ENCODE measurements around the gene CLMN.

DNA sequence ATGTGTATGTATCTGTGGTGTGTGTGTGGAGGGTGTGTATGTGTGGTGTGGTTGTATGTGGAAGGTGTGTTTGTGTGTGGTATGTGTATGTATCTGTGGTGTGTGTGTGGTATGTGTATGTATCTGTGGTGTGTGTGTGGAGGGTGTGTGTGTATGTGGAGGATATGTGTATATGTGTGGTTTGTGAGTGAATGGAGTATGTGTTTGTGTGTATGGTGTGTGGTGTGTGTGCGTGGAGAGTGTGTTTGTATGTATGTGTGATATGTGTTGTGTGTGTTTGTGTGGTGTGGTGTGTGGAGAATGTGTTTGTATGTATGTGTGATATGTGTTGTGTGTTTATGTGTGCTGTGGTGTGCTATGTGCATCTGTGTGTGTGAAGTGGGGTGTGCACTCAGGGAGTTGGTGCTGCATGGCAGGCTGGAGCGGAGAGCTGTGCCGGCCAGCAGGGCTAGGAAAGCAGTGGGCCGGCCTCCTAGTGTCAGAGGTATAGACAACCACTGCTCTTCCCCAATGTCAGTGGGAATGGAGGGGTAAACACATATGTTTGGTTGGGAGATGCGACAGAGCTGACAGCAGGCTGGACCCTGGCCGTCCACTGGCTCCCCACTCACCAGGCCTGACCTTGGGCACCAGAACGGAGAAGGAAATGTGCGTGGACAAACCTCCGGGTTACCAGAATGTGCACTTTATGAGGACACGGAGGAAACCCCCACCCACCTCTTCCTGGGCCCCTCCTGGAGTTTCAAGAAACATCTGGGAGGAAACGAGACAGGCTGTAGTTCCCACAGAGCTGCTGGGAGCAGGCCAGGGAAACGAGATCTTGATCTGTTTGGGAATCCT is 60.7 kb downstream of the CLMN start:
- no peak for TF ChIP-seq POLR2A (IDR thresholded peaks at IDR 0.05; ENCODE audit: low read depth)
- TF ChIP-seq EP300 (IDR thresholded peaks at IDR 0.05) = no peak
- TF ChIP-seq, protein P1, sequence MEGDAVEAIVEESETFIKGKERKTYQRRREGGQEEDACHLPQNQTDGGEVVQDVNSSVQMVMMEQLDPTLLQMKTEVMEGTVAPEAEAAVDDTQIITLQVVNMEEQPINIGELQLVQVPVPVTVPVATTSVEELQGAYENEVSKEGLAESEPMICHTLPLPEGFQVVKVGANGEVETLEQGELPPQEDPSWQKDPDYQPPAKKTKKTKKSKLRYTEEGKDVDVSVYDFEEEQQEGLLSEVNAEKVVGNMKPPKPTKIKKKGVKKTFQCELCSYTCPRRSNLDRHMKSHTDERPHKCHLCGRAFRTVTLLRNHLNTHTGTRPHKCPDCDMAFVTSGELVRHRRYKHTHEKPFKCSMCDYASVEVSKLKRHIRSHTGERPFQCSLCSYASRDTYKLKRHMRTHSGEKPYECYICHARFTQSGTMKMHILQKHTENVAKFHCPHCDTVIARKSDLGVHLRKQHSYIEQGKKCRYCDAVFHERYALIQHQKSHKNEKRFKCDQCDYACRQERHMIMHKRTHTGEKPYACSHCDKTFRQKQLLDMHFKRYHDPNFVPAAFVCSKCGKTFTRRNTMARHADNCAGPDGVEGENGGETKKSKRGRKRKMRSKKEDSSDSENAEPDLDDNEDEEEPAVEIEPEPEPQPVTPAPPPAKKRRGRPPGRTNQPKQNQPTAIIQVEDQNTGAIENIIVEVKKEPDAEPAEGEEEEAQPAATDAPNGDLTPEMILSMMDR (IDR thresholded peaks at IDR 0.05) = no peak

Measured in esophagus muscularis mucosa (tissue), 4 donors.